HG02885 (cell line): Measurements from ENCODE around the gene VPS37C.

Source experiments
- ATAC-seq: cut with Tn5 transposase; IDR thresholded peaks from one replicate; pipeline ENCODE4 v1.9.1; 2021; ENCODE audit warnings: mild to moderate bottlenecking; ENCODE audit not compliant: unreplicated experiment, poor library complexity

The VPS37C gene

DNA sequence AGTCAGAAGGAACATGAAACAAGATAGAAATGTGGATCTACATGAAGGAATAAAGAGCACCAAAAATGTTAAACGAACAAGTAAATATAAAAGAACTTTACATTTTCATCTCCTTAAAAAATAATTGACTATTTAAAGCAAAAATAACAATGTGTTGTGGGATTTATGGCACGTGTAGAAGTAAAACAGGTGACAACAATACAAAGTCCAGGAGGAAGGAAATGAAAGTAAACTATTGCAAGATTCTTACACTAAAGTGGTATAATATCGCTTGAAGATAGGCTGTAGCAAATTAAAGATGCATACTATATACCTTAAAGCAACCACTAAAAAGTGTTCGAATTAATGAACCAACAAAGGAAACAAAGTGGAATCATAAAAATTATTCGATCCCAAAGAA, 5.5 kb downstream of the VPS37C start:
- ATAC-seq = no peak

DNA sequence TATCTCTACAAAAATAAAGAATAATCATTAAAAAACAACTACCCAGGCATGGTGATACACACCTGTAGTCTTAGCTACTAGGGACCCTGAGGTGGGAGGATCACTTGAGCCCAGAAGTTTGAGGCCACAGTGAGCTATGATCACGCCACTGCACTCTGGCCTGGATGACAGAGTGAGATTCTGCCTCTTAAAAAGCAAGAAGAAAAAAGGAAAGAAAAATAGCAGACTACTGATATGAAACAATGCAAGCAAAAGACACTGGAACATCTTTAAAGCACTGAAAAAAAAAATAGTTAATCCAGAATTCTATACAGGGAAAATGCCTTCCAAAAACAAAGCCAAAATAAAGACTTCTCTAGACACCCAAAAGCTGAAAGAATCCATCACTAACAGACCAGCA, 5.9 kb downstream of the VPS37C start:
- ATAC-seq = no peak

- no peak for ATAC-seq
Observed at GRCh38 chr11:61154528-61154927, 6.7 kb downstream of the VPS37C start.

- ATAC-seq = no peak
Observed at GRCh38 chr11:61153593-61154095, 7.6 kb downstream of the VPS37C start.

DNA sequence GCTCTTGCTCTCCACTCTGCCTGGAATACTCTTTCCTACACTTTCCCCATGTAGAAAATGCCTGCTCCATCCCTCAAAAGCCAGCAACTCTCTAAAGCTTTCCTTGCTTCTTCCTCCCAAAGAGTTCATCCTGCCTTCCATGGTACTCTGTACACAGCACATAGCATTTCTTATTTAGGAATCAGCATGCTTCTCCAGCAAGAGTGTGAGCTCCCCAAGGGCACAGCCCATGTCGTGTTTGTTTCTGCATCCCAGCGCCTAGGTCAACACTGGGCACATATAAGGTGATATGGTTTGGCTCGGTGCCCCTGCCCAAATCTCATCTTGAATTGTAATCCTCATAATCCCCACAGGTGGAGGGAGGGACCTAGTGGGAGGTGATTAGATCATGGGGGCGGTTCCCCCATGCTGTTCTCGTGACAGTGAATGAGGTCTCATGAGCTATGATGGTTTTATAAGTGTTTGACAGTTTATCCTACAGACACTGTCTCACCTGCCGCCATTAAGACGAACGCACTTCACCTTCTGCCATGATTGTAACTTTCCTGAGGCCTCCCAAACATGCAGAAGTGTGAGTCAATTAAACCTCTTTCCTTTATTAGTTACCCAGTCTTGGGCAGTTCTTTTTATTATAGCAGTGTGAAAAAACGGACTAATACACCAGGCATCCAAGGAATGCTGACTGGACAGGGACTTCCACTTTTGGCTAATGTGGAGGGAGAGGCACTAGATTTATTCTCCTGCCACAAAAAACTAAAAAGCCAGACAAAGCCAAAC, 8.2 kb downstream of the VPS37C start:
- no peak for ATAC-seq

DNA sequence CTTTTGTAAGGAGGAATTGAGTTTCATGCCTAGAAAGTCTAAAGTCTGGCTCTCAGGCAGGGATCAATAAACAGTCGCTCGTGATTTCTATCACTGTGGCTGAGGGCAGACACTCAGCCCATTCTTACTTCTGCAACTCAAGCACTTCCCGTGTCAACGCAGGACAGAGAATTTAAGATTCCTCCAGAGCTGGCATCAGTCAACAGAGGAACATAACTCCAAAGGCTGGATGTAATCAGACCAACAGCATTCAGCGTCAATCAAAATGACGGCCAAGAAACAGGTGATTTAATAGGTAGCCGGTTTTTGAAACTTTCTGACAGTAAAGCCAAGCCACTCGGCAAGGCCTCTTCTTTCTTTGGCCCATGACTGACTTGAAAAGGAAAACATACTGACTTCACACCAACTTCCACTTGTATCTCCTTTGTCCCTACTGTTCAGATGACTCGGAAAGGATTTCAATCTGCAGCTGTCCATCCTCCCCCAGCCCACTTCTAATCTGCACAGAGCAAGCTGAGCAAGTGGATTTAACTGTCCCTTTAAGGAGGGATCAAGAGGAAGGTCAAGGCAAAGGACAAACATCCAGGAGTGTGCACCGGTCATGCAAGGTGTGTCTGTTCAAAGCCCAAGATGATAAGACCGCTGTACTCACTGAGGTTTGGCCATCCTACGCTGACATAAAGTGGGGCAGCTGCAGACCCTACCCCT, 9.5 kb downstream of the VPS37C start:
- ATAC-seq = no peak

GRCh38 chr11:61150706-61151544, 10.3 kb downstream of the VPS37C start:
- ATAC-seq = no peak

- ATAC-seq = no peak
Observed at GRCh38 chr11:61149624-61150615, 11.3 kb downstream of the VPS37C start.

- no peak for ATAC-seq
Observed at GRCh38 chr11:61147791-61148620, 13.2 kb downstream of the VPS37C start.

DNA sequence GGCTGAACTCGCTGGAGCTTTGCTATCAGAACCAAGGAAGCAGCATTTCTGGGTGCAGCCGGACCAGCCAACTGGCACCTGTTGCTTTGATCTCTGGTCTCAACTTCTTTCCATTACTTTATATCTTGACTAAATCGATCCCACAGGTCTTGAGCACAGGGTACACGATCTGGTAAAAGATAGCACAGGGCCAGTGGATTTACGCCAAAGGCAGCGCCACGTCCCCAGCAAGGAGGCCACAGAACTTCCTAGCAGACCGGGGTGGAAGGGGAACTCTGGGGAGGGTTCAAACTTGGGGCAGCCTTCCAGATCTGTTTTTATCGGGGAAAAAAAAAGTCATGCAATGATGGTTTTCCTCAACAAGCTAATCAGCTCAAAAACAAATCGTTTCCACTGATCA, 14.0 kb downstream of the VPS37C start:
- no peak for ATAC-seq

DNA sequence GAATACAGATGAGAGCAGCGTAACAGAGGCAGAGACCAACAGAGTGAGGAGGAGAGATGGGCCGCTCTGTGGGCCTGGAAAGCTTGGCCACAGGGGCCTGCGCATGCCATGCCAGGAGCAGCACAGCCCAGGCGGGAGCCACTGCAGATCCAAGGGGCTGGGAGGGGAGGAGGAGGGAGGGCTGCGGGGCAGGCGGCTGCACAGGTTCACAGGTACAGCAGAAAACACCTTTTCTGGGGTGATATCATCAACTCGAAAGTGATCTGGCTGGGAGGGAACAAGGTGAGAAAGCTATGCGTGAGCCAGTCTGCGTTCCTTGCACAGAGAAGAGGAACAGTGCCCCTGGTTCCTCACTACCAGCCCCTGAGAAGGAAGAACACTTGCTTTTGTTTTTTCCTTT, 14.8 kb downstream of the VPS37C start:
- ATAC-seq = no peak

GRCh38 chr11:61145228-61146005, 15.8 kb downstream of the VPS37C start:
- no peak for ATAC-seq

DNA sequence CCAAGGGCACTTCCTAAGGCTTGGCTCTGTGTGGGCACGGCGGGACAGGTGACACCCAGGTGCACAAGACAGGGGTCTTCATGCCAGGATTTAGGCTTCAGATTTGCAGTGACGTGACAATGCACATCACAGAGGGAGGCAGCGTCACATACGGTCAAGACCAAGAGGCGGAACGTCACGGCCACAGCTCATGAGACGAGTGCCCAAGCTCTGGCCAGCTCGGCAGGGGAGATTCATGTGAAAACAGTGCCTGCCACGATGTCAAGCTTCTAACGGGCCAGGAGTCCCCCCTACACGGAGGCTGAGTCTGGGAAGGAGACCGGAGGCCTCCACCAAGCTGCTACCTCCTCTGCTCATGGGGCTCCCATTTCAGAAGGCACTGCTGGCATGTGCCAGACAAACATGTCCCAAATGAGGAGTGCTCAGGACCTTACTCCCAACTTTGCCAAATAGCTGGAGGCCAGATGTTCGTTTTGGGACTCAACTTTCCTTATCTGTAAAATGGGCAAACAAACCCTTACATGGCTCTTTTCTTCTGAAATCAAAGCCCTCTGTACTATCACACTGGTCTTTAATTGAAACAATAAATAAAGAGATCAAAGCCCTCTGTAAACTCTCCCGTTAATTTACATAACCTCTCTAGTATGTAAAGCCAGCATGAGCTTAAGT, 16.6 kb downstream of the VPS37C start:
- ATAC-seq = no peak

- ATAC-seq = no peak
Observed at GRCh38 chr11:61142424-61142823, 18.8 kb downstream of the VPS37C start.

GRCh38 chr11:61141601-61142028, 19.6 kb downstream of the VPS37C start:
- no peak for ATAC-seq

DNA sequence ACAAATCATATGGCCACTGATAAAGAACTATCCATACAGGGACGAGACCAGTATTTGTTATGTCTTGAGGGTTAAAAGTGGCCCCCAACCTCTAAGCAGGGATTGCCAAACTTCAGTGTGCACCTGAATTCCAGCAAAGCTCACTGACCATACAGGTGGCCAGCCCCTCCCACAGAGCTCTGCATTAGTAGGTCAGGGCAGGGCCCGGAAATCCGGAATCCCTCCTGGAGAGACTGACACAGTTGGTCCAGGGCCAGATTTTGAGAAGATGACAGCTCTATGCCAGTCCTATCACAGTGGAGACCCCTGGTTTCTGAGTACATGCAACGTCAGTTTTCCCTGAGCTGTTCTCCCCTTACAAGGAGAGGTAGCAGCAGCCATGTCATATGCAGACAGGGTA, 20.8 kb downstream of the VPS37C start:
- ATAC-seq = no peak

- no peak for ATAC-seq
Observed at GRCh38 chr11:61139387-61139786, 21.8 kb downstream of the VPS37C start.
